ENCODE measurements around the gene FNTB. TPM values are rescaled to one million over a fixed set of nuclear protein-coding genes. Genes with fewer than 3 reads are reported as not detected.

FNTB gene
- total RNA-seq, 1 experiment from 2014 or later, result 28.1 TPM

DNA sequence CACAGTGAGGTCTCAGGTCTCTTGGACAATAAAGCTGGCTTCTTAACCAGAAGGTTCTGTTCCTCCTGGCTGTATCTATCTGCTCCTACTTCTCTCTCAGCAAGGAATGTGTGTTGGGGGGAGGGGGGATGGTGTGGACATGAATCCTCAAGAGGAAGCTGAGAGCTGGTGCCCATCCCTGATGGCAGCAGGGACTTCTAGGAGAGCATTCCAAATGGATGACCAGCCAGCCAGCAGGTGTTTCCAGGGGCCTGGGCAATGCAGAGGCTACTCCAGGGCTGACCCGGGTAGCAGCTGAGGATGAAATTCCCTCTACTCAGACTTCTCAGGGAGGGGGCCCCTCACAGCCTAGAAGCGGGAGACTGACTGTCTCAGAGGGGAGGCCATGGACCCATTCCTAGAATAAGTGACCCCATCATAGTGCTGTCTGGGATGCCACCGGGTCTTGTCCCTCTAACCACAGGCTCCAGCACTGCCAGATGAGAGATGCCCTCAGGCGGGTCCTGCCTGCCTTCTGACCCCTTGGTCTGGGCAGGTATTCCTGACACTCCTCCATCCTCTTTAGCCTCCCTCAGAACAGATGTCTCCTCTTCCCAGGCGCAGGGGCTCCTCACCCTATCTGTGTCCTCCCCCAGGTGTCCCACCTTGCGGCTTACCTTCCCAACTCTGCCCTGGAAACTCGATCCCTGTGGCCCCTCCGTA lies 15.8 kb upstream of the FNTB start:
- Histone ChIP-seq H3K36me3 (ENCODE audit: low read depth, low read length) (no peaks in the 10 kb centered on the region), H4K20me1 (ENCODE audit: low read length) (no peaks in the 10 kb centered on the region), H3F3A (ENCODE audit: low read length, unreplicated experiment) (no peaks in the 10 kb centered on the region), H3K9me2 (replicated peaks; ENCODE audit: low read length) (no peaks in the 10 kb centered on the region), H3K4me3 (ENCODE audit: low read length) (peak overlapping the region; percentile 77), H3K9ac (ENCODE audit: low read length) (no peak overlapping the region), H3K9me3 (ENCODE audit: low read length) (no peaks in the 10 kb centered on the region), H2AFZ (ENCODE audit: low read length) (no peak overlapping the region), H3K4me1 (ENCODE audit: insufficient read depth, low read length) (peaks cover 29% of the 10 kb centered on the region), H3K27me3 (ENCODE audit: low read length) (no peaks in the 10 kb centered on the region), H3K79me2 (ENCODE audit: low read length) (no peaks in the 10 kb centered on the region), H3K27ac (ENCODE audit: low read length) (no peak overlapping the region), H3K4me2 (ENCODE audit: low read length) (peak overlapping the region; percentile 94)
- ChIA-PET POLR2A (ENCODE audit: unreplicated experiment) (interaction anchor here (0.7 kb wide), 1 partner anchor 431 kb away, joined by 4 read pairs; no protein-coding TSS in a partner anchor), CTCF (no interaction called here)
- peak; percentile 61 for DNase-seq
- intact Hi-C loops (cut with micrococcal nuclease), result no loop called here
- ATAC-seq, result peak; percentile 8
- BruUV-seq (replicated peaks), result no TSS peak
- TF ChIP-seq EZH2phosphoT487 (IDR thresholded peaks at IDR 0.05; ENCODE audit: borderline replicate concordance, low read length) (no peak), EZH2 (IDR thresholded peaks at IDR 0.05; ENCODE audit: low read length, unreplicated experiment) (no peak)
- TF ChIP-seq, protein P1, sequence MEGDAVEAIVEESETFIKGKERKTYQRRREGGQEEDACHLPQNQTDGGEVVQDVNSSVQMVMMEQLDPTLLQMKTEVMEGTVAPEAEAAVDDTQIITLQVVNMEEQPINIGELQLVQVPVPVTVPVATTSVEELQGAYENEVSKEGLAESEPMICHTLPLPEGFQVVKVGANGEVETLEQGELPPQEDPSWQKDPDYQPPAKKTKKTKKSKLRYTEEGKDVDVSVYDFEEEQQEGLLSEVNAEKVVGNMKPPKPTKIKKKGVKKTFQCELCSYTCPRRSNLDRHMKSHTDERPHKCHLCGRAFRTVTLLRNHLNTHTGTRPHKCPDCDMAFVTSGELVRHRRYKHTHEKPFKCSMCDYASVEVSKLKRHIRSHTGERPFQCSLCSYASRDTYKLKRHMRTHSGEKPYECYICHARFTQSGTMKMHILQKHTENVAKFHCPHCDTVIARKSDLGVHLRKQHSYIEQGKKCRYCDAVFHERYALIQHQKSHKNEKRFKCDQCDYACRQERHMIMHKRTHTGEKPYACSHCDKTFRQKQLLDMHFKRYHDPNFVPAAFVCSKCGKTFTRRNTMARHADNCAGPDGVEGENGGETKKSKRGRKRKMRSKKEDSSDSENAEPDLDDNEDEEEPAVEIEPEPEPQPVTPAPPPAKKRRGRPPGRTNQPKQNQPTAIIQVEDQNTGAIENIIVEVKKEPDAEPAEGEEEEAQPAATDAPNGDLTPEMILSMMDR (conservative IDR thresholded peaks at IDR 0.05; ENCODE audit: low read depth, low read length), result no peak

DNA sequence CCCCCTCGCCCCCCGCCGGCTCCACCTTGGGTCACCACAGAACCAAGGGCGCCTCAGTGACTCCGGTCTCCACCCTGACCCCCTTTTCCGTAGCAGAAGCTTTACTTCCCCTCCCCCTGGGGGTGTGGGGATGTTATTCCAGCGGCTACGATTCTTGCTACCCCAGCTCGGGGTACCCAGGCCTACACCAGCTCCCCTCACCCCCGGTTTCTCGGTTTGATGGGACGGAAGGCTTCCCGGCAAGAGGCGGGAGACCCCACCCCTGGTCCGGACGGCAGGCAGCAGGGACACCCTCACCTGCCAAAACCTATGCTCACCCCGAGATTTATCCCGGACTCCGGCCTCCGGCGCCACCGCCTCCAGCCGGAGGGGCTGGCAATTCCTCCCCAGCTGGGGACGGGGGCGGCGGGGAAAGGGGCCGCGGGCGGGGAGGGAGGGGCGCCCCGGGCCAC lies 15.2 kb upstream of the FNTB start:
- Histone ChIP-seq H3F3A (ENCODE audit: low read length, unreplicated experiment) (no peaks in the 10 kb centered on the region), H2AFZ (ENCODE audit: low read length) (peak overlapping the region; percentile 88), H3K9me2 (replicated peaks; ENCODE audit: low read length) (no peaks in the 10 kb centered on the region), H3K9me3 (ENCODE audit: low read length) (no peaks in the 10 kb centered on the region), H3K27me3 (ENCODE audit: low read length) (no peaks in the 10 kb centered on the region), H4K20me1 (ENCODE audit: low read length) (no peaks in the 10 kb centered on the region), H3K4me3 (ENCODE audit: low read length) (peak overlapping the region; percentile 77), H3K9ac (ENCODE audit: low read length) (0 out of 2 replicates have a peak overlapping the region, but pooled peaks have one; percentile 39), H3K4me2 (ENCODE audit: low read length) (peak overlapping the region; percentile 94), H3K27ac (ENCODE audit: low read length) (no peak overlapping the region), H3K79me2 (ENCODE audit: low read length) (no peaks in the 10 kb centered on the region), H3K4me1 (ENCODE audit: insufficient read depth, low read length) (peaks cover 27% of the 10 kb centered on the region), H3K36me3 (ENCODE audit: low read depth, low read length) (no peaks in the 10 kb centered on the region)
- ATAC-seq (no peak), DNase-seq (no peak)
- intact Hi-C loops (cut with micrococcal nuclease), result no loop called here
- ChIA-PET POLR2A (ENCODE audit: unreplicated experiment) (interaction anchor here (0.6 kb wide), 1 partner anchor 50 kb away, joined by 8 read pairs; no protein-coding TSS in a partner anchor), CTCF (no interaction called here)
- no TSS peak for BruUV-seq (replicated peaks)
- TF ChIP-seq EZH2 (IDR thresholded peaks at IDR 0.05; ENCODE audit: low read length, unreplicated experiment) (no peak), EZH2phosphoT487 (IDR thresholded peaks at IDR 0.05; ENCODE audit: borderline replicate concordance, low read length) (no peak)
- TF ChIP-seq, protein P1 (conservative IDR thresholded peaks at IDR 0.05; ENCODE audit: low read depth, low read length), result no peak

Data from PC-3 (cell line).